HEK293T (cell line): ENCODE data around the gene CLIP1.

ENCODE experiments used
- BHLHE40 ChIP-seq: fragments of 450-650 bp; IDR thresholded peaks from 2 replicates; pipeline ENCODE4 v1.6.1; 2016; ENCODE audit warnings: mild to moderate bottlenecking, moderate library complexity, borderline replicate concordance
- CTBP1 ChIP-seq: fragments of 450-650 bp; IDR thresholded peaks from 2 replicates; pipeline ENCODE4 v1.6.1; 2016; ENCODE audit warnings: borderline replicate concordance
- FOXA1 ChIP-seq: fragments of 450-650 bp; IDR thresholded peaks from 2 replicates; pipeline ENCODE4 v1.6.1; 2016; ENCODE audit warnings: mild to moderate bottlenecking
- LEF1 ChIP-seq: fragments of 450-650 bp; IDR thresholded peaks from 2 replicates; pipeline ENCODE4 v1.6.1; 2017; ENCODE audit warnings: mild to moderate bottlenecking, borderline replicate concordance
- SP1 ChIP-seq: fragments of 450-650 bp; IDR thresholded peaks from 2 replicates; pipeline ENCODE4 v1.6.1; 2017
- SUZ12 ChIP-seq: fragments of 450-650 bp; IDR thresholded peaks from 2 replicates; pipeline ENCODE4 v1.6.1; 2016; ENCODE audit warnings: mild to moderate bottlenecking
- ZNF384 ChIP-seq: fragments of 450-650 bp; IDR thresholded peaks from 2 replicates; pipeline ENCODE4 v1.6.1; 2016

GRCh38 chr12:122362755-122363154, 59.7 kb downstream of the CLIP1 start:
- TF ChIP-seq SUZ12: no peak
- TF ChIP-seq BHLHE40: no peak
- TF ChIP-seq CTBP1: no peak
- TF ChIP-seq LEF1: no peak
- no peak for TF ChIP-seq ZNF384
- TF ChIP-seq FOXA1: no peak
- TF ChIP-seq SP1: no peak
